Ecto neural progenitor cell (in vitro differentiated cells): ENCODE data around the gene DIAPH1.
"Not testable (repeated sequence)": the region's sequence is repeated elsewhere in the genome, so short reads cannot be mapped to it uniquely, and the experiment has no call there.

Experiments
- DNase-seq: peaks from one replicate; pipeline ENCODE4 v3.0.0-alpha.2; 2018; ENCODE audit warnings: low spot score

The DIAPH1 gene

DNA sequence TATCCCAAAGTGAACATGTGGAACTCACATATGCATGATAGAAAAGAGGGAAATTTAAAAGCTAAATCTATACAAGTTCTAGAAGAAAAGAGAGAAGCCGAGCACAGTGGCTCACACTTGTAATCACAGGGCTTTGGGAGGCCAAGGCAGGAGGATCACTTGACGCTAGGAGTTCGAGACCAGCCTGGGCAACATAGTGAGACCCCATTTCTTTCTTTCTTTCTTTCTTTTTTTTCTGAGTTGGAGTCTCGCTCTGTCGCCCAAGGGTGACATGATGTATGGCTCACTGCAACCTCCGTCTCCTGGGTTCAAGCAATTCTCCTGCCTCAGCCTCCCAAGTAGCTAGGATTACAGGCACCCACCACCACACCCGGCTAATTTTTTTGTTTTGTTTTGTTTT lies 8.9 kb downstream of the DIAPH1 start:
- not testable (repeated sequence) for DNase-seq

DNA sequence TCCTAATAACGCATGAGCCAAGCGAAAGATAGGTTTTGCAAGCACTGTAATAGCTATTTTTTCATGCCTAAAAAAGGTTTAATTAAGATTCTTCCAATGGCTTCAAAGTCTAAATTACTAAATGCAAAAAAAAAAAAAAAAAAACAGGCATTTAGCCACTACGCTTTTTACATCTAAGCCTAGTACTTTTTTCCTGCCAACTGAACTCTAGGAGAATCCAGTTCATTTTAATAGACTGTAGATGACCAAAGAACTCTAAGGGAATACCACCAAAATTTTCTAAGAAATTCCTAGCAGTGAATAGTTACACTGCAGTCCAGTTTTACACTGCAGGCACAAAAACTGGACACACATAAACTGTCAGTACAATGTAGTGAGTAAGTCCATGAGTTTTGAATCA lies 9.8 kb downstream of the DIAPH1 start:
- no peak for DNase-seq

DNA sequence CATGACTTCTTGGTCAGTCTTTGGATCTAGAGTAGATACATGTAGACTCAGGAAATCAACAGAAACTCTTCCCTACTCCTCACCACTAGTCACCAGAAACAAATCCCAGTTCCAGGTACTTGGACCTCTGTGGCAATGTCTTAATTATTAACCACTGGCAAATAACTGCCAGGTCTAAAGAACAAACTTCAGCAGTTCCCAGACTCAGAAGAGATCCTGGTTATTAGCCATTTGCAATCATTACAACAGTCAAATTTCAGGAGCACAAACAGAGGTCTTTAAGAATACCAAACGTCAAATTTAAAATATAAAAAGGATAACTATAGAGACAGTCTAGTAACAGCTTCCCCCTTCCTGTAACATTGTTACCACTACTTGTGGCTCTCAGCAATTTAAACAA lies 10.2 kb downstream of the DIAPH1 start:
- no peak for DNase-seq

DNA sequence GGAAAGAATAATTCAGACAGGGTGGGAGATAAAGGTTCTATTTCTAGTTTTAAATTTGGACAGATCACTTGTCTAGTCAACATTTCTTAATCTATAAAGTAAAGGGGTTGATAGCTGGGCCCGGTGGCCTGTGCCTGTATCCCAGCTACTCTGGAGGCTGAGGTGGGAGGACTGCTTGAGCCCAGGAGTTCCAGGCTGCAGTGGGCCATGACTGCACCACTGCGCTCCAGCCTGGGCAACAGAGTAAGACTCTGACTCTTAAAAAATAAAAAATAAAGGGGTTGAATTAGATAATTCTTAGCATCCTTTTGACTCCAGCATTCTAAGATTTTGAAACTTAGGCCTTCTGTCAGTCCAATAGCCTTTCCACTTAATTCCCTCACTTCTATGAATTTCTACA lies 10.8 kb downstream of the DIAPH1 start:
- DNase-seq = no peak

DNA sequence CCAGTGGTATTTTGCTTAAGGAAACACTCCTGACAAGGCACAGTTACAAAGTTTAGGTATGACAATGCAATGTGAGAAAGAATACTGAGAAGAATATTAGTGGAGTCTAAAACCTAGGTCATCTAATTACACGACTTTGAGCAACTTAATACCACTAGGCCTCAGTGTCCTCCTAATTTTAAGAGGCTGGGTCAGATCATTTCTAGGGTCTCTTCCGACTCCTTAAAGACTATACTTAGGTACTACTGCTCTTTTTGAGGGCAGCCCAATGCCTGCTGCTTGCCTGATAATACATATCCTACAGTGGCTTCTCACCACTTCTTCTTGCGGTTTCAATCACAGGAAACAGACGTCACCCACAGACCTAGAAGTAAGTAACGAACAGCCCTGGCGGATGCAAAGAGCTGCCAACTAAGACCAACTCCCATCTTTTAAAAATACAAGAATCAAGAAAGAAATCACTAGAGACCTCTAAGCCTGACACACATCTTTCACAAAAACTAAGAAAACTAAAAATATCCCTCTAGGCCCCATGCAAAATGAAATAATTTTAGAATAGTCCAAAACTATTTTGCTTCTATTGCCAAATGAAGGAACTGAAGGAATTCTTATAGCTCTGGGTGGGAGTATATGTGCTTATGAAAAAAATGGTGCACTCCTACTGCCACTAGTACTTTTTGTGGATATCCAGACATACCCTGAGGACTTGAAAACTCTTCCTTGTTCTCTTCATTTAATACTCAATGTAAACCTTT lies 13.1 kb downstream of the DIAPH1 start:
- DNase-seq = no peak

DNA sequence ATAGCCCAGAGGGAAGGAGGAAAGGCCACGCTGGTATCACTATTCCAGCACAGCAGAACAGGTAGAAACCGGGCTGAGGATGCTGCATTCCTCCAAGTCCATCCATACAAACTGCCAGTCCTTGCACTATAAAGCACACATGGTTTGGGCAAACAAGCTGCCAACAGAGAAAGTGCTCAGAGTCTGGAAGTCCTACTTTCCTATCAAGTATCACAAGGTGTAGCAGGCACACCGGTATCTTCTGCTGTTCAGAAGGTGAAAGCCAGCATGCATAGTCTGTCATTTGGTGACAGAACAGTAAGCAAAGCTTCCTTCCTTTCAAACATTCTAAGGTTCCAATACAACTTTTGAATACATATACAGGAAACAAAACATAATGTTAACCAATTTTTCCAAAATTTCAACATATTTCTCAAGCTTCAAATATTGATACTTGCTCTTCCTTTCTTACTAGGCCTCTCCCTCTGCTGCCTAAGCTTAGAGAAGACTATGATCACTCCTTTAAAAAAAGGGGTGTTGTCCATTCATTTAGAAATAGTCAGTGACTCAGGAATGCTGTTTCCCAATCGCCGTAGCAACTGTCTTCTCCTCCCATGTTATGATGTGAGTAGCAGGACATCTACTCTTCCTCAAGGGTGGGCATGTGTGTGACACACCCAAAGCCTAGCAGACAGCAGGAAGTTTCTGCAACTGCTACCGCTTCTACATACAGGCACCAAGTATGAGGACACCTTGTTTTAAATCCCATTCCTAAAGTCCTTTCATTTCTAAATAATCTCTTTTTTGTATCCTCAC lies 14.7 kb downstream of the DIAPH1 start:
- no peak for DNase-seq

DNA sequence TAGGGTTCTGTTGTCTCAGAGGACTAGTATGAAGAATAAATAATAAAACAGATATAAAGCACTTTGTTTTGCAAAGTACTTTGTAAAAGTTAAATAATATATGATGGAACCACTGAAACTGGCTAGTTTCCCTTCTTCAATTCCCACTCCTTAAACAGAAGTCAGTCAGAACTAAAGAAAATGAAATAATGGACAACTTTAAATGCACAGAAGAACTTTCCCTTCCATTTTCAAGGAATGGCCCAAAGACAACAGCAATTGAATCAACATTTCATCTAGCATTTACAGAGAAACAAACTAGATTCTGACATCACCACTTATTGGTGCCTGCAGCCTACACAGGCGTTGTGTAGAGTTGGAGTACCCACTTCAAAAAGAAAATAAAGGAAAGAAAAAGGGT lies 16.2 kb downstream of the DIAPH1 start:
- no peak for DNase-seq

DNA sequence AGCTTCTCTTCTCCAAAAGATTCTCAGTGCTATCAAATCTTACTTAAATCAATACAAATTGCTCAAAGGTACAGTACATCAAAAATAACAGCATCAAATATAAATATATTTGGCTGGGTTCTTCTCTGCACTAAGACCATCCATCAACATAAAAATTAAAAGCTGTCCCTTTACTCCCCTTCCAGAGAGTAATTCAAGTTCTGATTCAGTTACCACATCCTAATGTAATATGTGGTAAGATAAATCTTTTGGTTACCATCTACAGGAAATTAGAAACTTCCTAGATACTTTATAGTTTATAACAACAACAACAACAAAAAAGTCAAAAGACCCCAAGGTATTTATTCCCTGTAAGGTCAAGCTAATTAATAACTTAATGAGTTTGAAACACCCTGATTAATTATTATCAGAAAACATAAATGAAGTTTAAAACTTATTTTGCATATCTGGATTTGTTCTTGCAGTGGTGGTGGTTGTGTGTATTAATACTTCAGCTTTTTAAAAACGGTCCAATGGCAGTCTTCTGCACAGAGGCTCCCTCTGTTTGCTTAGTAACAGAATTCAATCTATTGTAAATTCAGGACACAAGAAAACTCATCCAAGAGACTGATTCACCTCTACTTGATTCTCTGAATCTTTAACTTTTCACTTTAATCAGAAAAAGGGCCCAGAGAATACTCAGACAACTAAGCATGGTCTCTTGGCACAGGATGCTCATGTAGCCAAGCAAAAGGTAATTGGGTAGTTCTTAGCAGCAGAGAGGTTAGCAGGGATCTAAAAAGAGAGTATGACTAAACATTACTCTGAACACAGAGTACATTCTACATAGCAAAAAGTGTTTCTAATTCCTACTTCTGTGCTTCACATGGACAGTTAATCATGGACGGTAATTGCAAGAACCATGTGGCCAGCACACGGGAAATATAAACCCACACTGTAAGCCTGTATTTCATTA lies 20.1 kb downstream of the DIAPH1 start:
- no peak for DNase-seq

DNA sequence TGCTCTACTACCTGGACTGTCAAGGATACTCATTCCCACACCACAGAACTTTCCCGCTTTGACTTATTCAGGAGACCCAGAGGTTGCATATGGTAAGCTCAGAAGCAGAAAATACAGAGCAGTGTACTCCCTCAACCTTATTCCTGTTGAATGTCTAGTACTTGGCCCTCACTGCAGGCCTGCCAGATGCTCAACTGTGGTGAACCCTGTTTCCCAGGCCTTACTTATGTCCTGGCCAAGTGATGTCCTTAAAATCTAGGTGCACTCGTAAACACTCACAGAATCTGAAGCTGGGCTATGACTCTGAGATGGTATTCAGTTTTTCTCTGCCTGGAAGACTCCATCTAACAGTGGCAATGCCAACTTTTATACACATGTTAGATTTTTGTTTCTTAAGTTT lies 21.0 kb downstream of the DIAPH1 start:
- no peak for DNase-seq

DNA sequence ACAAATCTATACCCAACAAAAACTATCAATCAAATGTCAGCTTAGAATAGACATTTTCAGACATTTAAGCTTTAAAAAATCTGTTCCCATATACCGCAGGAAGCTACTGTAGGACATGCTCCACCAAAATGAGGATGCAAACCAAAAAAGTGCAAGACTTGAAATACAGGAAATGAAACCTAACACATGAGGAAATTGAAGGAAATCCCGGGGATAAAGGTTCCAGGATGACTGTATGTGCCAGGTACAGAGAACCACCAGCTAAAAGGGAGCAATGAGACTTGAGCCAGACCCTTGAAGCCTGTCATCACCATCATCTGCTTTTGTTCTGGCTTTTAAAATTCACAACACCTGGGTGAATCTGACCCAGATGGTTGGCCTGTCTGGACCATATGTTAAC lies 21.4 kb downstream of the DIAPH1 start:
- DNase-seq = no peak

DNA sequence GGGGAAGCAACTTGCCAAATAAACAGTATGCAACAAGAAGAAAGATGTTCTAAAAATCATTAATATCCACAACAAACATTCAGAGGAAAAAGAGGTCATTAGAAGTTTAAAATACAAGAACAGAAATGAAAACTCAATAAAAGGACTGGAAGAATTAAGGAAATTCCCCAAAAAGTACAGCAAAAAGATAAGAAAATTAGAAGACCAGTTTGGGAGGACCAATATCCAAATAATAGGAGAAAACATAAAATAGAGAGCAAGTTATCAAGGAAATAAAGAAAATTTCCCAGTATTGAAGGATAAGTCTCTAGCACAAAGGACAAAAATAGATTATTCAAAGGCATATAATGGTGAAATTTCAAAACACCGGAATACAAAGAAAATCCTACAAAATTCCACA lies 21.9 kb downstream of the DIAPH1 start:
- no peak for DNase-seq

DNA sequence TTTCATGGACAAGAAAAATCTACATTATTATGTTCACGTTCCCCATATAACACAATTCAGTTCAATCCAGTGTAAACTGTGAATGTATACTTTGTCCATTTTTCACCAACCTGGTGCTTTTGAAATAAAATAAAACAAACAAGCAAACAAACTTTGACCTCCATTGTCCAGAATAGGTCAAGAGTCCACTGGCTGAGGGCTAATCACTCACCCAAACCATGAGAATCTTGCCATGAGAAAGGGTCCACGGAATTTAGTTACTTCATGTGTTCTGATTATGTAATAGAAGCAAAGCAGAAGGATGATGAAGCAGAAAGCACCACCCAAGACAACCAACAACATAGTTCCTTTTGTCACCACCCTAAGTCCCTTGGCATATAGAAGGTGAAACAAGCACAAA lies 28.7 kb downstream of the DIAPH1 start:
- DNase-seq = no peak

DNA sequence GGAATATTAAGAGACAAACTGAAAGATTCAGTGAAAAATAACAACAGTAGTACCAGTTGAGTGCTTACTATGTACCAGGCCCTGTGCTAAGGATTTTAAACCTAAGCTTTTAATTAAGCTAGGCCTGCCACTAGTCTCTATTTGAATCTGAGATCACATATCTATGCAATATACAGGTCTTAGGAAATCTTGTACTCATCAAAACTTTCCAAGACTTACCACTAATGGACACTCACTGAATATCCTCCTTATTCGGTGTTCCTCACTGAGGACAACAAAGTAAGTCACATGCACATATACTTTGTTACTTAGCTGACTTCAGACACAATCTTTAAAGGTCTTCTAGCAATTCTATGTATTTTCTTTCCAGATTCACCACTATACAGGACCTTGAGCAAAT lies 32.6 kb downstream of the DIAPH1 start:
- no peak for DNase-seq

DNA sequence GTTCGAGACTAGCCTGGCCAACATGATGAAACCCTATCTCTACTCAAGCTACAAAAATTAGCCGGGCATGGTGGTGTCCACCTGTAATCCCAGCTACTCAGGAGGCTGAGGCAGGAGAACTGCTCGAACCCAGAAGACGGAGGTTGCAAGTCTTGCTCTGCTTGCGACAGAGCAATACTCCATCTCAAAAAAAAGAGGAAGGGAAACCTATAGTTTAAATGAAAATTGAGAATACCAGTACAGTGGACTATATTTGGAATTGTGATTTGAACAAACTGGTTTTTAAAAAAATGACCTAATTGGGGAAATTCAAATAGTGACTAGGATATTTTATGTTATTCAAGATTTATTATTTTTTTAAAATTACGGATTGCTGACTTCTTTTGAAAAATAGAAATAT lies 33.2 kb downstream of the DIAPH1 start:
- no peak for DNase-seq

DNA sequence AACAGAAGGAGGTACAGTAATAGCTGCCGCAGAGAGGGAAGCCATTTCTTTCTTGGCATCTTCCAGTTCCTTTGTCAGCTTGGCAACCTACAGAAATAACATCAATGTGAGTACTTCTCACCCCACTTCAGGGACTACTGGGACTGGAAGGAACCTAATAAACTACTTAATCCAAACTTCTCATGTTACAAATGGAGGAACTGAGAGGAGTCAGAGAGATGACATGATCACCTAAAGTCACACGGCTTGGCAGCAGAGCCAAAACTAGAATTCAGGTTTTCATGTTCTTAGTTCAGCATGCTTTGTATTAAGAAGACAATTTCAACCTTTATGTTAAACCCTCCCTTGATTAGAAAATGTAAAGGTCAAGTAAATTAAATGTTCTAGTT lies 44.7 kb downstream of the DIAPH1 start:
- no peak for DNase-seq

DNA sequence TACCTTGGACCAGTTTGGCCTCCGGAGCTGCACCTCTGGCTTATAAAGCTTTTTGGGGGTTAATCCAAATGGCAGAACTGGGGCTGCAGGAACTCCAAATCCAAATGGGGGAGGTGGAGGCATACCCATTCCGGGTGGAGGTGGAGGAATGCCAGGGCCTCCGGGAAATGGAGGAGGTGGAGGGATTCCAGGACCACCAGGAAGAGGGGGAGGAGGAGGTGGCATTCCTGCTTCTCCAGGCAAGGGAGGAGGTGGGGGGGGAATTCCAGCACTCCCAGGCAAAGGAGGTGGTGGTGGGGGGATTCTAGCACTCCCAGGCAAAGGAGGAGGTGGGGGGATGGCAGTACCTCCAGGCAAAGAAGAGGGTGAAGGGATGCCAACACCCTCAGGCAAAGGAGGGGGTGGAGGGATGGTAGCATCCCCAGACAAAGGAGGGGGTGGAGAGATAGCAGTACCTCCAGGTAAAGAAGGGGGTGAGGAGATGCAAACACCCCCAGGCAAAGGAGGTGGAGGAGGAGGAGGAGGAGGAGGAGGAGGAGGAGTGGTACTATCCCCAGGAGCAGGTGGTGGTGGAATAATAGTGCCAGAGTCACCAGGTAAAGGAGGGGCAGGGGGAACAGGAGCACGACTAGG lies 45.2 kb downstream of the DIAPH1 start:
- DNase-seq = no peak

DNA sequence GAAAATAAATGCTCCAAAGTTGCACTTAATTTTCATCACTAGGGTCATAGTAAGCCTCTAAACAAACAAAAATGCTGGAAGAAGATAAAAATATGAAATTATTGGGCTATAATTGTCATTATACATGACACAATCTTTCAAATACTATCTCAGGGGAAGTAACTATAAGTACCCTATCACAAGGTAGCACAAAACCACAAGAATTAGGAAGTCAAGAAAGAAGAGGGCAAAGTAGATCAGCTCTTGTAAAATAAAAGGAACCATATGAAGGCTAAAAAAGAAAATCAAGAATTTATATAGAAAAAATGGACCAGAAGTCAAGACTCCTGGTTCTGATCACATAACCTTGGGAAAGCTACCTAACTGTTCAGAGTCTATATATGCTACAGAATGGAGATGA lies 48.1 kb downstream of the DIAPH1 start:
- DNase-seq = no peak

DNA sequence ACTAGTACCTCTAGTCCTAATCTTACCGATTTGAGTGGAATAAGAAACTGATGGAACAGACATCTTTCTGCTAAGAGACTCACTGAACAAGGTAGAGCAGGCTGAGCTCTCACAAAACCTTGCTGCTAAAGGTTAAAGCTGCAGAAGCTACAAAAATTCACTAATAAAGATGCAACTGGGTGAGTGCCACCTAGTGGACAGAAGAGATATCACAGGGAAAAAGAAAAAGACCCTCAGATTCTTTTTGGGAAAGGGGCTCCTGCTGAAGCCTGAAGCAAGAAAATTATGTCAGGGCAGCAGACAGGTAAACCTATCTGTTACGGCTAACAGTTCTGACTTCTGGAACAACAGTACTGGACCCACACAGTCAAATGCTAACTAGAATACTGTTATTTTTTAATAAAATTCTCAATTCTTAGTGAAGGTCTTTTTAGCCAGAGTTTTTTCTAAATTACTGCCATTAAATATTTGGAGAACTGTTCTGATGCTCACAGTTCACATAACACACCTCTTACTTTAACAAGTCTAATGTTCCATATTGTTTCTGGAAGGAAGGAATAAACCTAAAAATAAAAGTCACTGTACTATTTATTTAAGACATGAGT lies 51.2 kb downstream of the DIAPH1 start:
- DNase-seq = no peak

DNA sequence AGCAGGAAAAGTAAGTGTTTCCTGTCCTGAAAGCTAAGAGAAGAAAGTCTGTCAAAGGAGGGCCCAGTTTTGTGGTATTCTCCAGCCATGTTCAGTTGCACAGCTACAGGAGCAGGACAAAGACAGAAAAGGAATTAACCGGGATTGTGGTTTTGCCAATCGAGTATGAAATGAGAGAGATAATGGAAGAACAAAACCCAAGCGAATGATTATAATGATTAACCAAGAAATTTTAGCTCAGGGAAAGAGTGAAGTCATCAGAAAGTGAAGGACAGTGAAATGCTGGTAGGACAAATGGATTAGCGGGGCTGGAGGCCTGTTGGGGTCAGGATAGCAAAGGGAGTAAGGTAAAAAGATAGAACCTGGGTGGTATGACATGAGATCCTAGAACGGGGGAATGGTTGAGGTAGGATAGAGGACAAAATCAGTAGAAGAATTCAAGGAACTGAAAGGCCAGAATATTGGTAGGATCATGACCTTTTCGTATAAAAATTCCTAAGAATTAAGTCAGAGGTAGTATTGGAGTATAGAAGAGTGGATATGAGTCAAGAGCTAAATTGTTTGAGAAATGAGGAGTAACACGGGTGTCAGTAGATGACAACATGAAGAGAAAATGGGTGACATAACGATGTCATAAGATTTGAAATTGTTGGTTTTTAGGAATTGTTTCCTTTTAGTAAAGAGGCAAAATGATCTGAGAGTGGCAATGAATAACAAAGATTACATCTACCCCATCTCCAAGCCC lies 52.8 kb downstream of the DIAPH1 start:
- DNase-seq = no peak

DNA sequence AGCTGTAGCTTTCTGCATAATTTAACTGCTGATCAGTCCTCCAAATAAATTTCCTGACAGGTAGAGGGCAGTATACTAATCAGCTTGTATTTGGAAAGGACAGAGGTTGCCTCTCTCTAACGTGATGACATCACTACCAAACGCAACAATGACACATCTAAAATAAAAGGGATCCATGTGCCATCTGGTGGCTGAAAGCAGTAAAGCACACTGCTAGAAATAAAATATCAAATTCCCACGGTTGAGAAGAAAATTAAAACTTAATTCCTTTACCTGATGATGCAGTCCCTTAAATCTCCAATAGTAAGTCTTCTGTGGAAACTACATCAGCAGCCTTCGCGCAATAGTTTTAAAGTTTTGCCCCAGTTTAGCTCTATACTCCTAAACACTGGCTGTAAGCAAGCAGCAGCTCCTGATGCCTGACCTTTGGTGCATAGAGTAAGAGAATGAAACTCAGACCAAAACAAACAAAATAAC lies 54.5 kb downstream of the DIAPH1 start:
- peak; percentile 54 for DNase-seq
